WTC11 (cell line): ENCODE measurements around the gene SDHB. TPM values are rescaled to one million over a fixed set of nuclear protein-coding genes. Genes with fewer than 3 reads are reported as not detected.

ENCODE experiments used
- ARID4B ChIP-seq: sonication (generic); formaldehyde crosslinking; IDR thresholded peaks from 2 replicates; pipeline ENCODE4 v1.8.0; 2023; ENCODE audit warnings: missing genetic modification reagents, mild to moderate bottlenecking, borderline replicate concordance
- ATF2 ChIP-seq: sonication (generic); formaldehyde crosslinking; IDR thresholded peaks from 2 replicates; pipeline ENCODE4 v1.8.1; 2022; ENCODE audit warnings: low read depth, missing genetic modification reagents, borderline replicate concordance
- CTCF ChIP-seq: fragments of 200-600 bp; IDR thresholded peaks from 2 replicates; pipeline ENCODE4 v1.8.0; 2022; ENCODE audit warnings: antibody characterized with exemption
- ETV6 ChIP-seq: sonication (generic); formaldehyde crosslinking; IDR thresholded peaks from 2 replicates; pipeline ENCODE4 v1.8.1; 2022; ENCODE audit warnings: mild to moderate bottlenecking, missing genetic modification reagents
- GRHL2 ChIP-seq: fragments of 250-450 bp; sonication (Bioruptor Pico); IDR thresholded peaks from 2 replicates; pipeline ENCODE4 v1.8.0; 2022; ENCODE audit warnings: mild to moderate bottlenecking, moderate library complexity; ENCODE audit not compliant: insufficient replicate concordance, severe bottlenecking
- NFATC4 ChIP-seq: fragments of 250-450 bp; sonication (Bioruptor Pico); IDR thresholded peaks from 2 replicates; pipeline ENCODE4 v1.9.0; 2021; ENCODE audit warnings: mild to moderate bottlenecking
- SMAD3 ChIP-seq: sonication (generic); formaldehyde crosslinking; IDR thresholded peaks from 2 replicates; pipeline ENCODE4 v1.8.0; 2022; ENCODE audit warnings: missing genetic modification reagents, mild to moderate bottlenecking, borderline replicate concordance
- SP1 ChIP-seq: sonication (generic); formaldehyde crosslinking; conservative IDR thresholded peaks from 2 replicates; pipeline ENCODE4 v1.8.1; 2022; ENCODE audit warnings: missing genetic modification reagents
- TCF7 ChIP-seq: sonication (generic); formaldehyde crosslinking; IDR thresholded peaks from 2 replicates; pipeline ENCODE4 v1.8.0; 2022; ENCODE audit warnings: mild to moderate bottlenecking, low read depth, missing genetic modification reagents, moderate library complexity
- TEAD1 ChIP-seq: sonication (generic); formaldehyde crosslinking; IDR thresholded peaks from 2 replicates; pipeline ENCODE4 v1.8.0; 2022; ENCODE audit warnings: mild to moderate bottlenecking, missing genetic modification reagents
- ZBTB21 ChIP-seq: sonication (generic); formaldehyde crosslinking; IDR thresholded peaks from 2 replicates; pipeline ENCODE4 v1.8.1; 2023; ENCODE audit warnings: mild to moderate bottlenecking, missing genetic modification reagents, borderline replicate concordance
- ZNF138 ChIP-seq: sonication (generic); formaldehyde crosslinking; conservative IDR thresholded peaks from 2 replicates; pipeline ENCODE4 v1.8.1; 2022; ENCODE audit warnings: mild to moderate bottlenecking, moderate library complexity, missing genetic modification reagents
- ZNF423 ChIP-seq: fragments of 250-450 bp; sonication (Bioruptor Pico); IDR thresholded peaks from 2 replicates; pipeline ENCODE4 v2.1.2; 2022; ENCODE audit warnings: mild to moderate bottlenecking, moderate library complexity
- ZNF532 ChIP-seq: fragments of 250-450 bp; sonication (Bioruptor Pico); IDR thresholded peaks from 2 replicates; pipeline ENCODE4 v1.9.0; 2021; ENCODE audit warnings: mild to moderate bottlenecking, borderline replicate concordance
- ZNF671 ChIP-seq: fragments of 250-450 bp; sonication (Bioruptor Pico); IDR thresholded peaks from 2 replicates; pipeline ENCODE4 v1.8.0; 2021; ENCODE audit warnings: mild to moderate bottlenecking
- total RNA-seq: library from RNA; stranded (reverse); gene quantifications from 3 replicates; pipeline ENCODE4 v1.2.3, GENCODE V29; 2021
- TF ChIP-seq, protein P1 (sequence below): sonication (generic); formaldehyde crosslinking; IDR thresholded peaks from 2 replicates; pipeline ENCODE4 v1.8.0; 2022; ENCODE audit warnings: mild to moderate bottlenecking, missing genetic modification reagents
- TF ChIP-seq, protein P2 (sequence below): sonication (generic); formaldehyde crosslinking; IDR thresholded peaks from 2 replicates; pipeline ENCODE4 v1.8.1; 2022; ENCODE audit warnings: mild to moderate bottlenecking, missing genetic modification reagents, moderate library complexity, borderline replicate concordance
- TF ChIP-seq, protein P3 (sequence below): fragments of 250-450 bp; sonication (Bioruptor Pico); IDR thresholded peaks from 2 replicates; pipeline ENCODE4 v1.9.0; 2021; ENCODE audit warnings: mild to moderate bottlenecking
- TF ChIP-seq, protein P4 (sequence below): sonication (generic); formaldehyde crosslinking; IDR thresholded peaks from 2 replicates; pipeline ENCODE4 v1.8.1; 2022; ENCODE audit warnings: missing genetic modification reagents, borderline replicate concordance

SDHB gene
- total RNA-seq, 1 experiment from 2014 or later = 89.5 TPM

DNA sequence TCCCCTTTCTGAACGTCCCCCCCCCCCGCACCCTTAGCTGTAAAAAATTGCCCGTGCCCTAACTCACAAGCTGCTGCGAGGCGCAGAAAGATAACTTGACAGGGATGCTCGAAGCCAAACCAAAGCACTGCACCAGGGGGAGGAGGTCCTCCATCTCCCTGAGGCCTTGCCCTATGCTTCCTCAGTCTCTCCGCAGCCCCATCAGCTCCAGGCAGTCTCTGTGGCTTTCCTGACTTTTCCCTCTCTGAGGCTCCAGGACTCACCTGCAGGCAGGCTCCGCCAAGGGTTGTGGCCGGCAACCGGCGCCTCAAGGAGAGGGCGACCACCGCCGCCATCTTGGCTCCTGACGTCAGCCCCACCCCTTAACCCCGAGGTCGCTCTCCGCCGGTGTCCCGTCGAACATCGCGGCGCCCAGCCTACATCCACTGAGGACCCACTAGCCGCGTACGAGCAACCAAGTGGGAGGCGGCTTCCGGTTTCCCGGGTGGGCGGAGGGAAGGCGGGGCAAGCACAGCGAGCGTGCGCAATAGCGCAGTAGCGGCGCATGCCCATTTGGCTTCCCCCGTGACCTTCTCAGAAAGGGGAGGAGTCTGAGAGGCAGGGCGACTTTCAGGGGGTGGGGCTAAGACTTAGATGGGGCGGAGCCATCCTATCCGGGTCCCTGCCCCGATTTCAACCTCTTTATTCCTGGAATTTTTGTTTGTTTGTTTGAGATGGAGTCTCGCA, at the start of gene SDHB (continued):
- TF ChIP-seq TEAD1 (CRISPR knock-in tag) = peak; percentile 56; the same call in 1 of the 2 replicates
- peak; percentile 80; the same call in 1 of the 2 replicates for TF ChIP-seq ARID4B (CRISPR knock-in tag)
- TF ChIP-seq SMAD3 = no peak
- peak; percentile 57; the same call in 1 of the 2 replicates for TF ChIP-seq ETV6 (CRISPR knock-in tag)
- TF ChIP-seq, protein P1, sequence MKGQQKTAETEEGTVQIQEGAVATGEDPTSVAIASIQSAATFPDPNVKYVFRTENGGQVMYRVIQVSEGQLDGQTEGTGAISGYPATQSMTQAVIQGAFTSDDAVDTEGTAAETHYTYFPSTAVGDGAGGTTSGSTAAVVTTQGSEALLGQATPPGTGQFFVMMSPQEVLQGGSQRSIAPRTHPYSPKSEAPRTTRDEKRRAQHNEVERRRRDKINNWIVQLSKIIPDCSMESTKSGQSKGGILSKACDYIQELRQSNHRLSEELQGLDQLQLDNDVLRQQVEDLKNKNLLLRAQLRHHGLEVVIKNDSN (CRISPR knock-in tag) = peak; percentile 74; the same call in 1 of the 2 replicates
- TF ChIP-seq ATF2 = no peak
- no peak for TF ChIP-seq NFATC4 (CRISPR knock-in tag)
- no peak for TF ChIP-seq ZBTB21
- no peak for TF ChIP-seq ZNF138 (CRISPR knock-in tag)
- TF ChIP-seq ZNF532 (CRISPR knock-in tag) = no peak
- TF ChIP-seq, protein P2, sequence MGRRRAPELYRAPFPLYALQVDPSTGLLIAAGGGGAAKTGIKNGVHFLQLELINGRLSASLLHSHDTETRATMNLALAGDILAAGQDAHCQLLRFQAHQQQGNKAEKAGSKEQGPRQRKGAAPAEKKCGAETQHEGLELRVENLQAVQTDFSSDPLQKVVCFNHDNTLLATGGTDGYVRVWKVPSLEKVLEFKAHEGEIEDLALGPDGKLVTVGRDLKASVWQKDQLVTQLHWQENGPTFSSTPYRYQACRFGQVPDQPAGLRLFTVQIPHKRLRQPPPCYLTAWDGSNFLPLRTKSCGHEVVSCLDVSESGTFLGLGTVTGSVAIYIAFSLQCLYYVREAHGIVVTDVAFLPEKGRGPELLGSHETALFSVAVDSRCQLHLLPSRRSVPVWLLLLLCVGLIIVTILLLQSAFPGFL (CRISPR knock-in tag) = no peak
- TF ChIP-seq, protein P3, sequence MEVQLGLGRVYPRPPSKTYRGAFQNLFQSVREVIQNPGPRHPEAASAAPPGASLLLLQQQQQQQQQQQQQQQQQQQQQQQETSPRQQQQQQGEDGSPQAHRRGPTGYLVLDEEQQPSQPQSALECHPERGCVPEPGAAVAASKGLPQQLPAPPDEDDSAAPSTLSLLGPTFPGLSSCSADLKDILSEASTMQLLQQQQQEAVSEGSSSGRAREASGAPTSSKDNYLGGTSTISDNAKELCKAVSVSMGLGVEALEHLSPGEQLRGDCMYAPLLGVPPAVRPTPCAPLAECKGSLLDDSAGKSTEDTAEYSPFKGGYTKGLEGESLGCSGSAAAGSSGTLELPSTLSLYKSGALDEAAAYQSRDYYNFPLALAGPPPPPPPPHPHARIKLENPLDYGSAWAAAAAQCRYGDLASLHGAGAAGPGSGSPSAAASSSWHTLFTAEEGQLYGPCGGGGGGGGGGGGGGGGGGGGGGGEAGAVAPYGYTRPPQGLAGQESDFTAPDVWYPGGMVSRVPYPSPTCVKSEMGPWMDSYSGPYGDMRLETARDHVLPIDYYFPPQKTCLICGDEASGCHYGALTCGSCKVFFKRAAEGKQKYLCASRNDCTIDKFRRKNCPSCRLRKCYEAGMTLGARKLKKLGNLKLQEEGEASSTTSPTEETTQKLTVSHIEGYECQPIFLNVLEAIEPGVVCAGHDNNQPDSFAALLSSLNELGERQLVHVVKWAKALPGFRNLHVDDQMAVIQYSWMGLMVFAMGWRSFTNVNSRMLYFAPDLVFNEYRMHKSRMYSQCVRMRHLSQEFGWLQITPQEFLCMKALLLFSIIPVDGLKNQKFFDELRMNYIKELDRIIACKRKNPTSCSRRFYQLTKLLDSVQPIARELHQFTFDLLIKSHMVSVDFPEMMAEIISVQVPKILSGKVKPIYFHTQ (CRISPR knock-in tag) = no peak
- TF ChIP-seq GRHL2 (CRISPR knock-in tag) = no peak
- TF ChIP-seq, protein P4, sequence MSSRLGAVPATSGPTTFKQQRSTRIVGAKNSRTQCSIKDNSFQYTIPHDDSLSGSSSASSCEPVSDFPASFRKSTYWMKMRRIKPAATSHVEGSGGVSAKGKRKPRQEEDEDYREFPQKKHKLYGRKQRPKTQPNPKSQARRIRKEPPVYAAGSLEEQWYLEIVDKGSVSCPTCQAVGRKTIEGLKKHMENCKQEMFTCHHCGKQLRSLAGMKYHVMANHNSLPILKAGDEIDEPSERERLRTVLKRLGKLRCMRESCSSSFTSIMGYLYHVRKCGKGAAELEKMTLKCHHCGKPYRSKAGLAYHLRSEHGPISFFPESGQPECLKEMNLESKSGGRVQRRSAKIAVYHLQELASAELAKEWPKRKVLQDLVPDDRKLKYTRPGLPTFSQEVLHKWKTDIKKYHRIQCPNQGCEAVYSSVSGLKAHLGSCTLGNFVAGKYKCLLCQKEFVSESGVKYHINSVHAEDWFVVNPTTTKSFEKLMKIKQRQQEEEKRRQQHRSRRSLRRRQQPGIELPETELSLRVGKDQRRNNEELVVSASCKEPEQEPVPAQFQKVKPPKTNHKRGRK (CRISPR knock-in tag) = no peak
- TF ChIP-seq ZNF423 (CRISPR knock-in tag) = no peak
- no peak for TF ChIP-seq TCF7 (CRISPR knock-in tag)
- TF ChIP-seq SP1 = peak; percentile 93
- no peak for TF ChIP-seq ZNF671
- no peak for TF ChIP-seq CTCF
